NCI-H1417 treated with DMSO at 0.1 percent for 48 hours (cell line): ENCODE data around the gene MAGI3.
"Not testable (repeated sequence)": the region's sequence is repeated elsewhere in the genome, so short reads cannot be mapped to it uniquely, and the experiment has no call there.

ENCODE experiments used
- DNase-seq: peaks from one replicate; lab custom pipeline; 2025; lab: John Stamatoyannopoulos, UW

MAGI3 gene

GRCh38 chr1:113399062-113399583, 8.8 kb downstream of the MAGI3 start:
- DNase-seq: no peak

GRCh38 chr1:113401067-113401466, 10.8 kb downstream of the MAGI3 start:
- DNase-seq: no peak

- DNase-seq: no peak
These were observed 11.4 kb downstream of the MAGI3 start for GRCh38 chr1:113401728-113402127.

GRCh38 chr1:113403065-113403464, 12.8 kb downstream of the MAGI3 start:
- no peak for DNase-seq

- DNase-seq: no peak
These were observed 15.3 kb downstream of the MAGI3 start for GRCh38 chr1:113405573-113405972.

- DNase-seq: not testable (repeated sequence)
These were observed 15.8 kb downstream of the MAGI3 start for GRCh38 chr1:113406149-113406548.

GRCh38 chr1:113409363-113409762, 19.0 kb downstream of the MAGI3 start:
- no peak for DNase-seq

- not testable (repeated sequence) for DNase-seq
These were observed 21.7 kb downstream of the MAGI3 start for GRCh38 chr1:113412020-113412419.

GRCh38 chr1:113415310-113416070, 25.2 kb downstream of the MAGI3 start:
- no peak for DNase-seq

GRCh38 chr1:113416071-113416470, 25.8 kb downstream of the MAGI3 start:
- not testable (repeated sequence) for DNase-seq

- DNase-seq: no peak
These were observed 26.2 kb downstream of the MAGI3 start for GRCh38 chr1:113416496-113416895.

GRCh38 chr1:113422315-113423068, 32.2 kb downstream of the MAGI3 start:
- no peak for DNase-seq

GRCh38 chr1:113423826-113424225, 33.5 kb downstream of the MAGI3 start:
- DNase-seq: no peak

GRCh38 chr1:113429461-113430153, 39.3 kb downstream of the MAGI3 start:
- DNase-seq: no peak

GRCh38 chr1:113433184-113433583, 42.9 kb downstream of the MAGI3 start:
- DNase-seq: no peak

- no peak for DNase-seq
These were observed 44.0 kb downstream of the MAGI3 start for GRCh38 chr1:113434081-113434873.

- DNase-seq: no peak
These were observed 44.5 kb downstream of the MAGI3 start for GRCh38 chr1:113434874-113435175.

GRCh38 chr1:113437554-113438341, 47.4 kb downstream of the MAGI3 start:
- no peak for DNase-seq

GRCh38 chr1:113438505-113439276, 48.4 kb downstream of the MAGI3 start:
- DNase-seq: no peak

GRCh38 chr1:113439277-113439670, 49.0 kb downstream of the MAGI3 start:
- no peak for DNase-seq
